Subcutaneous adipose tissue (tissue), 4 donors: ENCODE data around the gene NCK2. TPM values are rescaled to one million over a fixed set of nuclear protein-coding genes. Genes with fewer than 3 reads are reported as not detected.

Source experiments
- CTCF ChIP-seq: fragments of 450-650 bp; IDR thresholded peaks from one replicate; pipeline ENCODE4 v1.5.1; 2016; ENCODE audit warnings: low read depth, mild to moderate bottlenecking, control low read depth, antibody characterized with exemption, moderate library complexity
- total RNA-seq, 4 donors: library from RNA; depleted of rRNA; stranded (reverse); fragments of >200 nt; gene quantifications; one replicate each; pipeline ENCODE4 v1.1.0, GENCODE V29; 2016

Gene NCK2
- total RNA-seq, 4 donors from 2014 or later = 24.3 to 35.2 (median 27.0) TPM

GRCh38 chr2:105795575-105795934 lies 50.8 kb downstream of the NCK2 start:
- TF ChIP-seq CTCF = no peak

GRCh38 chr2:105796131-105796638 lies 51.5 kb downstream of the NCK2 start:
- no peak for TF ChIP-seq CTCF

GRCh38 chr2:105796791-105797190 lies 52.1 kb downstream of the NCK2 start:
- no peak for TF ChIP-seq CTCF

GRCh38 chr2:105797298-105797819 lies 52.6 kb downstream of the NCK2 start:
- TF ChIP-seq CTCF = no peak

- TF ChIP-seq CTCF = no peak
Observed at GRCh38 chr2:105798595-105798994, 53.9 kb downstream of the NCK2 start.

- TF ChIP-seq CTCF = no peak
Observed at GRCh38 chr2:105800036-105800713, 55.5 kb downstream of the NCK2 start.

- no peak for TF ChIP-seq CTCF
Observed at GRCh38 chr2:105800953-105801635, 56.4 kb downstream of the NCK2 start.
